Body of pancreas (tissue), 4 donors: ENCODE results near the gene EDIL3. TPM values are rescaled to one million over a fixed set of nuclear protein-coding genes. Genes with fewer than 3 reads are reported as not detected.

Source experiments
- ATAC-seq: fragments of 150-250 bp; one replicate; pipeline ENCODE4 v1.9.1; 2016
- DNase-seq, 4 donors: peaks; one replicate each; pipeline ENCODE4 v3.0.0-alpha.2; 2019
- H3K27ac ChIP-seq, 4 donors: fragments of 200-600 bp; sonication (generic); 1 replicate in 3 of 4; 2 replicates in 1 of 4; pipeline versions ENCODE4 v1.5.1 to v1.6.1; 2016 to 2019; ENCODE audit warnings: mild to moderate bottlenecking in 1 of 4, mixed read lengths in 1 of 4, moderate library complexity in 1 of 4
- H3K27me3 ChIP-seq, 2 donors: fragments of 200-600 bp; sonication (generic); one replicate each; pipeline ENCODE4 v1.6.0; 2016; ENCODE audit warnings: mild to moderate bottlenecking in 1 of 2
- H3K36me3 ChIP-seq, 2 donors: fragments of 200-600 bp; sonication (generic); replicated peaks in 1 of 2; 2 replicates each; pipeline ENCODE4 v1.5.1; 2016; ENCODE audit warnings: low read depth in 2 of 2; ENCODE audit not compliant: insufficient read depth in 1 of 2
- H3K4me1 ChIP-seq: fragments of 200-600 bp; sonication (generic); one replicate; pipeline ENCODE4 v1.6.0; 2016
- H3K4me3 ChIP-seq, 2 donors: fragments of 200-600 bp; sonication (generic); 1 replicate in 1 of 2; 2 replicates in 1 of 2; pipeline ENCODE4 v1.5.1; 2016 to 2019
- H3K9me3 ChIP-seq, 3 donors: fragments of 200-600 bp; sonication (generic); 1 replicate in 2 of 3; 2 replicates in 1 of 3; pipeline ENCODE4 v1.5.1; 2016
- POLR2A ChIP-seq, 3 donors: fragments of 450-650 bp; IDR thresholded peaks; one replicate each; pipeline ENCODE4 v1.6.1; 2016; ENCODE audit warnings: antibody characterized with exemption in 3 of 3, mild to moderate bottlenecking in 2 of 3
- WGBS, 2 donors: methylation state at CpG; one replicate each; pipeline ENCODE4 v1.1.5; 2017; 5-methylcytosine and 5-hydroxymethylcytosine counted together
- intact Hi-C: fragments of 100-400 bp; cut with DNase I; formaldehyde crosslinking; loops from one replicate; pipeline ENCODE4 v1.15.1; 2023
- total RNA-seq, 2 donors: library from RNA; depleted of rRNA; stranded (reverse); fragments of >200 nt; gene quantifications; one replicate each; pipeline ENCODE4 v1.1.0, GENCODE V29; 2016
- TF ChIP-seq, protein P1 (sequence below), 7 experiments: fragments of 450-650 bp in 4 of 7; fragments of 200-600 bp in 3 of 7; sonication (generic) in 3 of 7; IDR thresholded peaks; one replicate each; pipeline ENCODE4 v1.5.1; 2016 to 2019; ENCODE audit warnings: antibody characterized with exemption in 7 of 7

EDIL3 gene
- total RNA-seq, 2 donors from 2014 or later, result 2.3 to 4.7 TPM

- DNase-seq, result no peak
- Histone ChIP-seq H3K4me3 (no peak overlapping the region), H3K27me3 (no peaks in the 10 kb centered on the region), H3K4me1 (no peaks in the 10 kb centered on the region), H3K9me3 (no peaks in the 10 kb centered on the region), H3K27ac (no peak overlapping the region), H3K36me3 (no peaks in the 10 kb centered on the region)
- 43 to 45% methylated on average over 4 of the region's 4 CpGs for WGBS, 2 donors
- no peak for TF ChIP-seq POLR2A (IDR thresholded peaks at IDR 0.05)
- TF ChIP-seq, protein P1, sequence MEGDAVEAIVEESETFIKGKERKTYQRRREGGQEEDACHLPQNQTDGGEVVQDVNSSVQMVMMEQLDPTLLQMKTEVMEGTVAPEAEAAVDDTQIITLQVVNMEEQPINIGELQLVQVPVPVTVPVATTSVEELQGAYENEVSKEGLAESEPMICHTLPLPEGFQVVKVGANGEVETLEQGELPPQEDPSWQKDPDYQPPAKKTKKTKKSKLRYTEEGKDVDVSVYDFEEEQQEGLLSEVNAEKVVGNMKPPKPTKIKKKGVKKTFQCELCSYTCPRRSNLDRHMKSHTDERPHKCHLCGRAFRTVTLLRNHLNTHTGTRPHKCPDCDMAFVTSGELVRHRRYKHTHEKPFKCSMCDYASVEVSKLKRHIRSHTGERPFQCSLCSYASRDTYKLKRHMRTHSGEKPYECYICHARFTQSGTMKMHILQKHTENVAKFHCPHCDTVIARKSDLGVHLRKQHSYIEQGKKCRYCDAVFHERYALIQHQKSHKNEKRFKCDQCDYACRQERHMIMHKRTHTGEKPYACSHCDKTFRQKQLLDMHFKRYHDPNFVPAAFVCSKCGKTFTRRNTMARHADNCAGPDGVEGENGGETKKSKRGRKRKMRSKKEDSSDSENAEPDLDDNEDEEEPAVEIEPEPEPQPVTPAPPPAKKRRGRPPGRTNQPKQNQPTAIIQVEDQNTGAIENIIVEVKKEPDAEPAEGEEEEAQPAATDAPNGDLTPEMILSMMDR (IDR thresholded peaks at IDR 0.05), result no peak
- intact Hi-C loops, result no loop called here
- no peak for ATAC-seq
Observed at GRCh38 chr5:84249918-84250630, 134.6 kb downstream of the EDIL3 start.

DNA sequence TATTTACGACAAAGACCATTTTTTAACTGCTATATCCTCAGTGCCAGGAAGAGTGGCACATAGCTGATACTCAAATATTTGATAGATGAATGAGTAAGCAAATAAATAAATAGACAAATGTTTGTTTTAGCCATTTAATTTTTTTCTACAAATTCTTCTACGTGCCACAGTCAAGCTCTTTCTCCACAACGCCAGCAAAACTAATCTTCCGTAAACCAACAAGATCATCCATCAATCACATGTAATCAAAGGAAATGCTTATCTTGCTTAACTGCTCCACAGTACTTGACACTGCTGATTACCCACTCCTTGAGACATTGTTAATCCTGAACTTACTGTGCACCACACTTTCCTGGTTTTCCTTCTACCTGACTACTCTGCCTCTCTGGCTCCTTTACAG is 136.7 kb downstream of the EDIL3 start:
- no peaks in the 10 kb centered on the region for H3K27me3 ChIP-seq
- H3K36me3 ChIP-seq, result no peaks in the 10 kb centered on the region
- H3K4me3 ChIP-seq, result no peak overlapping the region
- TF ChIP-seq, protein P1 (IDR thresholded peaks at IDR 0.05), result no peak
- TF ChIP-seq POLR2A (IDR thresholded peaks at IDR 0.05), result no peak
- no peak overlapping the region for H3K27ac ChIP-seq
- intact Hi-C loops, result no loop called here
- DNase-seq (no peak), ATAC-seq (no peak)
- H3K9me3 ChIP-seq, result no peaks in the 10 kb centered on the region
- WGBS, 2 donors, result 18 to 20% methylated on average over 4 of the region's 4 CpGs
- no peaks in the 10 kb centered on the region for H3K4me1 ChIP-seq

DNA sequence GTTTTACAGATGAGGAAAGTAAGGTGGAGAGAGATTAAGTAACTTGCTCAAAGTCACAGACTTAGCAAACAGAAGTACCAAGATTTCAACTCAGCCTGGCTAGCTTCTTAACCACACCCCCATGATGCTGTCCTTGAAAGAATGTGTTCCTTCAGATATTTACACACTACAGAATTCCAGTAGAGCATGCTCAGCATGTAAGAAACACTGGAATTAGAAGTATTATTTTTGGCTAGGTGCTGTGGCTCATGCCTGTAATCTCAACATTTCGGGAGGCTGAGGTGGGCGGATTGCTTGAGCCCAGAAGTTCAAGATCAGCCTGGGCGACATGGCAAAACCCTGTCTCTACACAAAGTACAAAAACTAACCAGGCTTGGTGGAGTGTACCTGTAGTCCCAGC is 142.4 kb downstream of the EDIL3 start:
- no peaks in the 10 kb centered on the region for H3K4me1 ChIP-seq
- no peak for TF ChIP-seq POLR2A (IDR thresholded peaks at IDR 0.05)
- TF ChIP-seq, protein P1 (IDR thresholded peaks at IDR 0.05), result no peak
- H3K4me3 ChIP-seq, result no peak overlapping the region
- 53 to 66% methylated on average over 3 of the region's 3 CpGs for WGBS, 2 donors
- no peaks in the 10 kb centered on the region for H3K9me3 ChIP-seq
- intact Hi-C loops, result no loop called here
- H3K27ac ChIP-seq, result no peak overlapping the region
- DNase-seq, result no peak
- H3K27me3 ChIP-seq, result no peaks in the 10 kb centered on the region
- ATAC-seq, result no peak
- H3K36me3 ChIP-seq, result no peaks in the 10 kb centered on the region

DNA sequence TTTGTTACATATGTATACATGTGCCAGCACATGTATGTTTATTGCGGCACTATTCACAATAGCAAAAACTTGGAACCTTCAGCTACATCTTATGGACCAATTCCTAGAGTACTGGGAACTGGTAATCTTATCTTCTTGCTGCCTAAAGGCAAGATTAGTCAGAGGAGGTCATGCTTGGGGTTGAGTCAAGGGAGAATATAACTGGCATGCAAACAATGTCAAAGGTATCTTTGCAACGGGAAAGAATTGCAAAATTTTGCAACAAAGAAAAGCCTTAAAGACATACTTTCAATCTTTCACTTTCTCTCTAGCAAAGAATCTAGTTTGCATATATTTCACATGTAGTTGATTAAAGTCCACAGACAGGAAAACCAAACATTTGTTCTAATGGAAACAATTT is 145.2 kb downstream of the EDIL3 start:
- Histone ChIP-seq H3K4me3 (no peak overlapping the region), H3K27me3 (no peaks in the 10 kb centered on the region), H3K36me3 (no peaks in the 10 kb centered on the region), H3K27ac (no peak overlapping the region), H3K9me3 (no peaks in the 10 kb centered on the region), H3K4me1 (no peaks in the 10 kb centered on the region)
- intact Hi-C loops, result no loop called here
- no peak for DNase-seq
- 43 to 46% methylated on average over 2 of the region's 2 CpGs for WGBS, 2 donors
- ATAC-seq, result no peak
- no peak for TF ChIP-seq POLR2A (IDR thresholded peaks at IDR 0.05)
- TF ChIP-seq, protein P1 (IDR thresholded peaks at IDR 0.05), result no peak

DNA sequence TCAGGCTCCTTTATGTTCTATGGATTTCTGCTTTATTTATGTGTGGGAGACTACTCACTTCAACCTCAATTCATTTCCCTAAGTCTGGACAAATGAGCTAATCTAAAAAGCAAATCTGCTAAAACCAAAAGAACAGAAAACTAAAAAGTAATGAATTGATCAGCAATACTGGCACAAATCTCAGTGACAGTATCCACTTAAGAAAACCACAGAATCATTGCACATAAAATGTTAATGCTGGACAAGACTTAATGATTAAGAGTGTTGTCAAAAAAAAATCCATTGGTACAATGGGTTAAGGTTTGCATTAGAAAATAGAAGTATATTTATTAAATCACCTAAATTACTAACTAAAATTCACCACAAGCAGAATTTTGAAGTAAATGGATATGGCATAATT is 147.6 kb downstream of the EDIL3 start:
- Histone ChIP-seq H3K27me3 (no peaks in the 10 kb centered on the region), H3K4me1 (no peaks in the 10 kb centered on the region), H3K4me3 (no peak overlapping the region), H3K27ac (no peak overlapping the region), H3K9me3 (no peaks in the 10 kb centered on the region), H3K36me3 (no peaks in the 10 kb centered on the region)
- TF ChIP-seq, protein P1 (IDR thresholded peaks at IDR 0.05), result no peak
- no peak for TF ChIP-seq POLR2A (IDR thresholded peaks at IDR 0.05)
- intact Hi-C loops, result no loop called here
- DNase-seq (no peak), ATAC-seq (no peak)
